ENCODE measurements around the gene NLRP10. TPM values are rescaled to one million over a fixed set of nuclear protein-coding genes. Genes with fewer than 3 reads are reported as not detected.

The NLRP10 gene
- total and polyA plus RNA-seq, 5 experiments from 2014 or later = not detected

- no peak overlapping the region for H3K27ac Mint-ChIP-seq
- H3K4me3 Mint-ChIP-seq = no peak overlapping the region
These were observed 4.8 kb upstream of the NLRP10 start for GRCh38 chr11:7969756-7970646.

GRCh38 chr11:7968686-7969085 is 3.4 kb upstream of the NLRP10 start:
- POLR2A ChIA-PET = interaction anchor here (0.6 kb wide), 1 partner anchor 1273 kb away, joined by 8 read pairs; no protein-coding TSS in a partner anchor
- ATAC-seq (no peak), DNase-seq (no peak)
- no peak overlapping the region for H3K4me3 Mint-ChIP-seq
- no peak overlapping the region for H3K27ac Mint-ChIP-seq
- H3K4me1 Mint-ChIP-seq = no peaks in the 10 kb centered on the region
- no peaks in the 10 kb centered on the region for H3K9me3 Mint-ChIP-seq
- H3K27me3 Mint-ChIP-seq = peaks cover 9 to 34% (median 24%) of the 10 kb centered on the region in 5 donors
- H3K36me3 Mint-ChIP-seq = no peaks in the 10 kb centered on the region

More at GRCh38 chr11:7969756-7970646, 4.8 kb upstream of the NLRP10 start:
- H3K9me3 Mint-ChIP-seq = no peaks in the 10 kb centered on the region
- H3K36me3 Mint-ChIP-seq = no peaks in the 10 kb centered on the region
- peaks cover 7 to 30% (median 21%) of the 10 kb centered on the region in 5 donors for H3K27me3 Mint-ChIP-seq
- POLR2A ChIA-PET = no interaction called here
- ATAC-seq (no peak), DNase-seq (no peak)
- no peaks in the 10 kb centered on the region for H3K4me1 Mint-ChIP-seq

GRCh38 chr11:7967826-7968225 is 2.6 kb upstream of the NLRP10 start:
- POLR2A ChIA-PET = no interaction called here
- H3K36me3 Mint-ChIP-seq = no peaks in the 10 kb centered on the region
- H3K27me3 Mint-ChIP-seq = peaks cover 8 to 38% (median 21%) of the 10 kb centered on the region in 5 donors
- ATAC-seq = no peak
- H3K4me3 Mint-ChIP-seq = no peak overlapping the region
- H3K4me1 Mint-ChIP-seq = no peaks in the 10 kb centered on the region
- no peak for DNase-seq
- no peaks in the 10 kb centered on the region for H3K9me3 Mint-ChIP-seq
- no peak overlapping the region for H3K27ac Mint-ChIP-seq

- Mint-ChIP-seq H3K4me1 (no peaks in the 10 kb centered on the region), H3K9me3 (no peaks in the 10 kb centered on the region), H3K27ac (no peak overlapping the region), H3K27me3 (peaks cover 8 to 38% (median 21%) of the 10 kb centered on the region in 5 donors), H3K4me3 (no peak overlapping the region), H3K36me3 (no peaks in the 10 kb centered on the region)
- ATAC-seq = no peak
- POLR2A ChIA-PET = no interaction called here
- DNase-seq = no peak
These were observed 1.9 kb upstream of the NLRP10 start for GRCh38 chr11:7967097-7967496.

GRCh38 chr11:7964873-7965272 is 374 bp downstream of the NLRP10 start:
- POLR2A ChIA-PET = no interaction called here
- Mint-ChIP-seq H3K4me3 (no peak overlapping the region), H3K9me3 (no peaks in the 10 kb centered on the region), H3K27me3 (peaks cover 14 to 42% (median 28%) of the 10 kb centered on the region in 5 donors), H3K27ac (no peak overlapping the region), H3K4me1 (no peaks in the 10 kb centered on the region), H3K36me3 (no peaks in the 10 kb centered on the region)
- ATAC-seq (no peak), DNase-seq (no peak)

GRCh38 chr11:7964261-7964660 is 986 bp downstream of the NLRP10 start:
- Mint-ChIP-seq H3K4me1 (no peaks in the 10 kb centered on the region), H3K4me3 (no peak overlapping the region), H3K36me3 (no peaks in the 10 kb centered on the region), H3K27me3 (peaks cover 14 to 46% (median 33%) of the 10 kb centered on the region in 5 donors), H3K9me3 (no peaks in the 10 kb centered on the region), H3K27ac (no peak overlapping the region)
- ATAC-seq = no peak
- no peak for DNase-seq
- POLR2A ChIA-PET = no interaction called here

GRCh38 chr11:7955191-7955590 is 10.1 kb downstream of the NLRP10 start:
- peaks cover 0 to 5% (median 0%) of the 10 kb centered on the region in 3 donors for H3K36me3 Mint-ChIP-seq
- no peak overlapping the region for H3K27ac Mint-ChIP-seq
- POLR2A ChIA-PET = no interaction called here
- H3K27me3 Mint-ChIP-seq = peaks cover 16 to 43% (median 20%) of the 10 kb centered on the region in 5 donors
- H3K4me3 Mint-ChIP-seq = no peak overlapping the region
- ATAC-seq (no peak), DNase-seq (no peak)
- H3K4me1 Mint-ChIP-seq = no peaks in the 10 kb centered on the region
- H3K9me3 Mint-ChIP-seq = peaks cover 0 to 4% (median 0%) of the 10 kb centered on the region in 9 donors

GRCh38 chr11:7949934-7950333 is 15.3 kb downstream of the NLRP10 start:
- ATAC-seq = no peak
- H3K4me3 Mint-ChIP-seq = no peak overlapping the region

GRCh38 chr11:7944123-7944522 is 21.1 kb downstream of the NLRP10 start:
- DNase-seq = no peak
- Mint-ChIP-seq H3K4me1 (peaks cover 0 to 2% (median 0%) of the 10 kb centered on the region in 4 donors), H3K4me3 (no peak overlapping the region), H3K9me3 (peaks cover 13 to 39% (median 20%) of the 10 kb centered on the region in 9 donors), H3K27me3 (peaks cover 9 to 30% (median 27%) of the 10 kb centered on the region in 5 donors), H3K27ac (no peak overlapping the region), H3K36me3 (peaks cover 0 to 26% (median 0%) of the 10 kb centered on the region in 3 donors)
- no peak for ATAC-seq
- POLR2A ChIA-PET = no interaction called here

More at GRCh38 chr11:7949934-7950333, 15.3 kb downstream of the NLRP10 start:
- Mint-ChIP-seq H3K27ac (no peak overlapping the region), H3K4me1 (peaks cover 0 to 2% (median 0%) of the 10 kb centered on the region in 4 donors), H3K36me3 (no peaks in the 10 kb centered on the region), H3K27me3 (peaks cover 11 to 47% (median 23%) of the 10 kb centered on the region in 5 donors), H3K9me3 (peaks cover 0 to 3% (median 0%) of the 10 kb centered on the region in 9 donors)
- DNase-seq = no peak
- POLR2A ChIA-PET = no interaction called here

- H3K27me3 Mint-ChIP-seq = peaks cover 8 to 25% (median 16%) of the 10 kb centered on the region in 5 donors
- H3K4me3 Mint-ChIP-seq = no peak within 1 kb of the TSS
- ATAC-seq (no peak), DNase-seq (no peak)
- peaks cover 0 to 26% (median 0%) of the 10 kb centered on the region in 3 donors for H3K36me3 Mint-ChIP-seq
- peaks cover 13 to 39% (median 20%) of the 10 kb centered on the region in 9 donors for H3K9me3 Mint-ChIP-seq
- H3K27ac Mint-ChIP-seq = no peak within 1 kb of the TSS
- POLR2A ChIA-PET = no interaction called here
- no peaks in the 10 kb centered on the region for H3K4me1 Mint-ChIP-seq
These were observed 23.6 kb downstream of the NLRP10 start, which contains the start of gene OR10A3 for GRCh38 chr11:7941608-7942007. Gene OR10A3, minus strand, starts transcription at chr11:7941708. Its CDS starts 2,188 bp downstream, at chr11:7939520.

- no peak overlapping the region for H3K4me3 Mint-ChIP-seq
- H3K4me1 Mint-ChIP-seq = no peaks in the 10 kb centered on the region
- peaks cover 11 to 30% (median 16%) of the 10 kb centered on the region in 5 donors for H3K27me3 Mint-ChIP-seq
- no peak overlapping the region for H3K27ac Mint-ChIP-seq
- POLR2A ChIA-PET = no interaction called here
- ATAC-seq = no peak
- H3K36me3 Mint-ChIP-seq = peaks cover 0 to 26% (median 0%) of the 10 kb centered on the region in 3 donors
- DNase-seq = no peak
- H3K9me3 Mint-ChIP-seq = peaks cover 13 to 39% (median 20%) of the 10 kb centered on the region in 9 donors
These were observed 24.1 kb downstream of the NLRP10 start for GRCh38 chr11:7941146-7941545.

- Mint-ChIP-seq H3K27ac (no peak overlapping the region), H3K4me3 (no peak overlapping the region), H3K9me3 (peaks cover 0 to 14% (median under 1%) of the 10 kb centered on the region in 9 donors), H3K36me3 (no peaks in the 10 kb centered on the region), H3K27me3 (peaks cover 17 to 56% (median 31%) of the 10 kb centered on the region in 5 donors), H3K4me1 (no peaks in the 10 kb centered on the region)
- ATAC-seq (no peak), DNase-seq (no peak)
- POLR2A ChIA-PET = no interaction called here
These were observed 28.6 kb downstream of the NLRP10 start for GRCh38 chr11:7936615-7937014.

- ATAC-seq (no peak), DNase-seq (no peak)
- Mint-ChIP-seq H3K27me3 (peaks cover 13 to 57% (median 39%) of the 10 kb centered on the region in 5 donors), H3K36me3 (peaks cover 0 to 2% (median 0%) of the 10 kb centered on the region in 3 donors), H3K9me3 (peaks cover 0 to 12% (median 0%) of the 10 kb centered on the region in 9 donors), H3K4me3 (no peak within 1 kb of the TSS), H3K27ac (no peak within 1 kb of the TSS), H3K4me1 (no peaks in the 10 kb centered on the region)
- POLR2A ChIA-PET = no interaction called here
These were observed 34.1 kb downstream of the NLRP10 start, which contains the start of gene OR10A6 for GRCh38 chr11:7931168-7931567. Gene OR10A6, minus strand, starts transcription at chr11:7931268. Its CDS starts 2,606 bp downstream, at chr11:7928662.

All from naive thymus-derived CD8-positive, alpha-beta T cell (primary cell).